A673 (cell line): ENCODE results near the gene DVL1.

Experiments used
- EZH2 ChIP-seq: fragments of 200-600 bp; sonication (generic); IDR thresholded peaks from 2 replicates; pipeline ENCODE4 v1.6.1; 2017; ENCODE audit warnings: borderline replicate concordance, low read depth, mild to moderate bottlenecking, mixed read lengths, antibody characterized with exemption, low read length; ENCODE audit not compliant: poor library complexity, severe bottlenecking
- TF ChIP-seq, protein P1 (sequence below): fragments of 300-800, 200-600 bp; sonication (generic); conservative IDR thresholded peaks from 2 replicates; pipeline ENCODE4 v1.5.1; 2017; ENCODE audit warnings: low read depth, mild to moderate bottlenecking, antibody characterized with exemption, low read length, moderate library complexity, mixed read lengths

DNA sequence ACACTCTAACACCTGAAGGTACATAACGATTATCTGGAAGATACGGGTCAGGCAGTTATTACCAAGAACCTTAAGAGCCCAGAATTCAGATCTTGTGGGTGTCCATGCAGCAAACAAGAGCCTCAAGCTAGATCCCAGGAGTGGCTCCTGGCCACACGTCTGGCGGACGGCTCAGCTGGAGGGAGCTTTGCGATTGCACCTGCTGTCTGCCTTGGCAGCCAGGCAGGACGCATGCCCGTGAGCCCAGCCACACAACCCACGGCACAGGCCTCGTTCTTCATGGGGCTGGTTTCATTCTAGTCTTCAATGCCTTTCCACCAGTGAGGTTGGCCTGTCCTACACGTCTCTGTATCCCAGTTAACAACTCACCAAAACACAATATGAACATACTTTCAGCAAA lies 44.2 kb upstream of the DVL1 start:
- TF ChIP-seq, protein P1, sequence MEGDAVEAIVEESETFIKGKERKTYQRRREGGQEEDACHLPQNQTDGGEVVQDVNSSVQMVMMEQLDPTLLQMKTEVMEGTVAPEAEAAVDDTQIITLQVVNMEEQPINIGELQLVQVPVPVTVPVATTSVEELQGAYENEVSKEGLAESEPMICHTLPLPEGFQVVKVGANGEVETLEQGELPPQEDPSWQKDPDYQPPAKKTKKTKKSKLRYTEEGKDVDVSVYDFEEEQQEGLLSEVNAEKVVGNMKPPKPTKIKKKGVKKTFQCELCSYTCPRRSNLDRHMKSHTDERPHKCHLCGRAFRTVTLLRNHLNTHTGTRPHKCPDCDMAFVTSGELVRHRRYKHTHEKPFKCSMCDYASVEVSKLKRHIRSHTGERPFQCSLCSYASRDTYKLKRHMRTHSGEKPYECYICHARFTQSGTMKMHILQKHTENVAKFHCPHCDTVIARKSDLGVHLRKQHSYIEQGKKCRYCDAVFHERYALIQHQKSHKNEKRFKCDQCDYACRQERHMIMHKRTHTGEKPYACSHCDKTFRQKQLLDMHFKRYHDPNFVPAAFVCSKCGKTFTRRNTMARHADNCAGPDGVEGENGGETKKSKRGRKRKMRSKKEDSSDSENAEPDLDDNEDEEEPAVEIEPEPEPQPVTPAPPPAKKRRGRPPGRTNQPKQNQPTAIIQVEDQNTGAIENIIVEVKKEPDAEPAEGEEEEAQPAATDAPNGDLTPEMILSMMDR: no peak
- no peak for TF ChIP-seq EZH2
